A673 (cell line): ENCODE results near the gene PLEKHG3. TPM values are rescaled to one million over a fixed set of nuclear protein-coding genes. Genes with fewer than 3 reads are reported as not detected.

Experiments used
- BruUV-seq: library from RNA; stranded (reverse); fragments of 400-500 nt; replicated peaks from 2 replicates; lab custom pipeline; 2021; lab: Mats Ljungman, UMichigan
- CTCF ChIA-PET: fragments of 300-600 bp; sonication (Branson Sonifier 250); formaldehyde crosslinking; loops from one replicate; lab custom pipeline; 2022; ENCODE audit warnings: antibody characterized with exemption; lab: Charles Lee
- POLR2A ChIA-PET: fragments of 300-600 bp; sonication (Branson Sonifier 250); formaldehyde crosslinking; loops from one replicate; lab custom pipeline; 2022; ENCODE audit warnings: antibody characterized with exemption; ENCODE audit not compliant: low non-redundant PET; lab: Charles Lee
- DNase-seq: peaks from one replicate; pipeline ENCODE4 v3.0.0-alpha.2; 2015; ENCODE audit warnings: low spot score
- H3K27ac ChIP-seq: fragments of 200-600 bp; sonication (generic); 2 replicates; pipeline ENCODE4 v1.5.1; 2016; ENCODE audit warnings: mixed run types, low read depth, mild to moderate bottlenecking, mixed read lengths, antibody characterized with exemption, low read length; ENCODE audit not compliant: poor library complexity, severe bottlenecking
- H3K27me3 ChIP-seq: fragments of 200-600 bp; sonication (generic); replicated peaks from 2 replicates; pipeline ENCODE4 v1.6.1; 2017; ENCODE audit warnings: mixed run types, low read depth, mild to moderate bottlenecking, mixed read lengths, antibody characterized with exemption, low read length; ENCODE audit not compliant: insufficient read depth, poor library complexity
- H3K36me3 ChIP-seq: fragments of 200-600 bp; sonication (generic); 2 replicates; pipeline ENCODE4 v1.6.1; 2016; ENCODE audit warnings: mixed run types, mild to moderate bottlenecking, mixed read lengths, antibody characterized with exemption, low read length; ENCODE audit not compliant: insufficient read depth, poor library complexity, severe bottlenecking
- H3K4me1 ChIP-seq: fragments of 200-600 bp; sonication (generic); 2 replicates; pipeline ENCODE4 v1.6.1; 2017; ENCODE audit warnings: mixed run types, mild to moderate bottlenecking, mixed read lengths, antibody characterized with exemption, low read length; ENCODE audit not compliant: insufficient read depth, poor library complexity, severe bottlenecking
- H3K4me3 ChIP-seq: fragments of 200-600 bp; sonication (generic); 2 replicates; pipeline ENCODE4 v1.5.1; 2016; ENCODE audit warnings: low read depth, mixed run types, mild to moderate bottlenecking, mixed read lengths, low read length; ENCODE audit not compliant: poor library complexity, severe bottlenecking
- H3K9me3 ChIP-seq: fragments of 200-600 bp; sonication (generic); 2 replicates; pipeline ENCODE4 v1.6.1; 2016; ENCODE audit warnings: mixed run types, low read depth, mild to moderate bottlenecking, mixed read lengths, antibody characterized with exemption, low read length; ENCODE audit not compliant: poor library complexity, severe bottlenecking
- EZH2 ChIP-seq: fragments of 200-600 bp; sonication (generic); IDR thresholded peaks from 2 replicates; pipeline ENCODE4 v1.6.1; 2017; ENCODE audit warnings: borderline replicate concordance, low read depth, mild to moderate bottlenecking, mixed read lengths, antibody characterized with exemption, low read length; ENCODE audit not compliant: poor library complexity, severe bottlenecking
- intact Hi-C: fragments of 100-400 bp; cut with micrococcal nuclease; formaldehyde crosslinking; loops from one replicate; pipeline ENCODE4 v1.10.0; 2022; ENCODE audit not compliant: unreplicated experiment
- total RNA-seq: library from RNA; stranded (reverse); gene quantifications from 2 replicates; pipeline ENCODE4 v1.2.3, GENCODE V29; 2021
- TF ChIP-seq, protein P1 (sequence below): fragments of 300-800, 200-600 bp; sonication (generic); conservative IDR thresholded peaks from 2 replicates; pipeline ENCODE4 v1.5.1; 2017; ENCODE audit warnings: low read depth, mild to moderate bottlenecking, antibody characterized with exemption, low read length, moderate library complexity, mixed read lengths

PLEKHG3 gene
- total RNA-seq, 1 experiment from 2014 or later, result 29.6 TPM

DNA sequence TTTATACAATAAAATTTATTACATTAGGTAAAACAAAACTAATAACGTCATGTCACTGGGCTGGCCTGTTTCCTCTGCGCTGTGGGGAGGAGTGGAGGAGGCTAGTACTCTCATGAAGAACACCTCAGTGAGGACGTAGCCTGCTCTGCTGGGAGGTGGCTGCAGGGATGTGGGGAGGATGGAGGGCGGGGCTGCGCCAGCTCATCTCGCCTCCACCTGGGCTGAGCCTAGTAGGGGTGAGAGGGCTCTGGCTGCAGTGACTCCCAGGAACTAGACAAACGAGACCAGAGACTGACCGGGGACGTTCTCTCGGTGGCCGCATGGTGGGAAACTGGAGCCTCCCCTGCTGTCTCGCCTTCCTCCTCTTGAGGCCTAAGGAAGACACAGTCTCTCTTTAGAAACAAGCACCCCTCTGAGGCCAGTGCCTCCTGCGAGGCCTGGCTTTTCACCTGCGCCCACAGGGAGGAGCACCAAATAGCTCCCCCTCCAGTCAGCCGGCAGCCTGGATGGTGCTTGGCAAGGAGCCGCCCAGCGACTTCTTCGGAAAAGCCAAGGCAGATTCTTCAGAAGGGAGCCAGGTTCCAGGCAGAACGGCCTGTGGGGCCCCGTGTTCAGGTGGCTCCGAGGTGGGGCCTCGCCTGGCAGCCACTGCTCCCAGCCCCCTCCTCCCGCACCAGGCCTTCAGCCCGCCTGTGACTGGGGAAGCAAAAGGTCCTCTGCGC, 62.4 kb downstream of the PLEKHG3 start:
- Histone ChIP-seq H3K27ac (no peak overlapping the region), H3K4me1 (peaks cover 31% of the 10 kb centered on the region), H3K9me3 (no peaks in the 10 kb centered on the region), H3K27me3 (no peaks in the 10 kb centered on the region), H3K4me3 (no peak overlapping the region), H3K36me3 (no peaks in the 10 kb centered on the region)
- DNase-seq, result no peak
- CTCF ChIA-PET, result no interaction called here
- TF ChIP-seq, protein P1, sequence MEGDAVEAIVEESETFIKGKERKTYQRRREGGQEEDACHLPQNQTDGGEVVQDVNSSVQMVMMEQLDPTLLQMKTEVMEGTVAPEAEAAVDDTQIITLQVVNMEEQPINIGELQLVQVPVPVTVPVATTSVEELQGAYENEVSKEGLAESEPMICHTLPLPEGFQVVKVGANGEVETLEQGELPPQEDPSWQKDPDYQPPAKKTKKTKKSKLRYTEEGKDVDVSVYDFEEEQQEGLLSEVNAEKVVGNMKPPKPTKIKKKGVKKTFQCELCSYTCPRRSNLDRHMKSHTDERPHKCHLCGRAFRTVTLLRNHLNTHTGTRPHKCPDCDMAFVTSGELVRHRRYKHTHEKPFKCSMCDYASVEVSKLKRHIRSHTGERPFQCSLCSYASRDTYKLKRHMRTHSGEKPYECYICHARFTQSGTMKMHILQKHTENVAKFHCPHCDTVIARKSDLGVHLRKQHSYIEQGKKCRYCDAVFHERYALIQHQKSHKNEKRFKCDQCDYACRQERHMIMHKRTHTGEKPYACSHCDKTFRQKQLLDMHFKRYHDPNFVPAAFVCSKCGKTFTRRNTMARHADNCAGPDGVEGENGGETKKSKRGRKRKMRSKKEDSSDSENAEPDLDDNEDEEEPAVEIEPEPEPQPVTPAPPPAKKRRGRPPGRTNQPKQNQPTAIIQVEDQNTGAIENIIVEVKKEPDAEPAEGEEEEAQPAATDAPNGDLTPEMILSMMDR, result no peak
- TF ChIP-seq EZH2, result no peak
- intact Hi-C loops, result loop anchor here (10.0 kb wide), 1 partner anchor 222 kb away; the partner anchor contains the start of genes HSPA2 and PPP1R36
- no TSS peak for BruUV-seq
- POLR2A ChIA-PET, result no interaction called here

DNA sequence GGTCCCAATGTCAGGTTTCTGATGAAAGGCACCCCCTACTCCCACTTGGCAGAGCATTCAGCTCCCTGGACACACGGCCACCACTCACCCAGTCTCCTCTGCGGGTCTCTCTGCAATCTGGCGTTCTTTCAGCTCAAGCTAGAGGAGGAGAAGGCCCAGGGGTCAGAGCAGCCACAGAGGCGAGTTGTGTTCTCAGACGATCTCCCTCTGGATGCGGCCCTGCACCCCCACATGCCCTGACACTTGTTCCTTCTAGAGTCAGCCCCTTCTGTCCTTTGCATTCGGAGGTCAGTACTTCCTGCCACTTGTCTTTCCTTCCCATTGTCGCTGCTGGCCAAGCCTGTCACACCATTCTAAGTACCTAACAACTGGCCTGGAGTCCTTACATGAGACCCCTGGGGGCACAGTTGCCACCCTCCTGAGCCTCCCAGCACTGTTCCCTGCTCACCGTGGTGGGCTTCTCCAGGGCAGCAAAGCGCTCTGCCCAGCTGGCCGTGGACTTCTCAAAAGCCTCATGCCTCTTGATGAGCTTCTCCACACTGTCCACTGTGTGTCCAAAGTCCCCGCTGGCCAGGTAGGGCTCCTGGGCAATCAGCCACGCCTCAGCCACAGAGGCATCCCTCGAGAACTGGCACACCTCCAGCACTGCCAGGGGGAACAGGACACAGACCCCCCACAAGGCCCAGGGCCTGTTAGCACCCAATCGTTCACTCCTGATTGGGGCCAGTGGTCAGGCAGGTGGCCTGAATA, 63.2 kb downstream of the PLEKHG3 start:
- Histone ChIP-seq H3K27me3 (no peaks in the 10 kb centered on the region), H3K4me1 (peaks cover 23% of the 10 kb centered on the region), H3K27ac (no peak overlapping the region), H3K36me3 (no peaks in the 10 kb centered on the region), H3K4me3 (no peak overlapping the region), H3K9me3 (no peaks in the 10 kb centered on the region)
- CTCF ChIA-PET, result no interaction called here
- no peak for TF ChIP-seq EZH2
- TF ChIP-seq, protein P1, result no peak
- POLR2A ChIA-PET, result no interaction called here
- BruUV-seq, result no TSS peak
- DNase-seq, result no peak
- intact Hi-C loops, result loop anchor here (10.0 kb wide), 1 partner anchor 223 kb away; the partner anchor contains the start of genes HSPA2 and PPP1R36

GRCh38 chr14:64768401-64769095, 64.3 kb downstream of the PLEKHG3 start:
- no peak for DNase-seq
- no peak for TF ChIP-seq EZH2
- TF ChIP-seq, protein P1, result no peak
- intact Hi-C loops, result loop anchor here (10.0 kb wide), 1 partner anchor 224 kb away; the partner anchor contains the start of genes HSPA2 and PPP1R36
- Histone ChIP-seq H3K9me3 (no peaks in the 10 kb centered on the region), H3K27me3 (no peaks in the 10 kb centered on the region), H3K27ac (no peak overlapping the region), H3K4me1 (peaks cover 12% of the 10 kb centered on the region), H3K4me3 (no peak overlapping the region), H3K36me3 (no peaks in the 10 kb centered on the region)
- POLR2A ChIA-PET, result no interaction called here
- BruUV-seq, result no TSS peak
- CTCF ChIA-PET, result no interaction called here
